Parathyroid adenoma (tissue), 2 donors: ENCODE measurements around the gene UNC5C.

ENCODE experiments used
- H2AFZ ChIP-seq: fragments of 300-600 bp; sonication (generic); one replicate; pipeline ENCODE4 v1.7.0; 2017; ENCODE audit warnings: antibody characterized with exemption, mild to moderate bottlenecking
- H3K27ac ChIP-seq: fragments of 300-600 bp; sonication (generic); one replicate; pipeline ENCODE4 v1.7.0; 2017
- H3K27me3 ChIP-seq: fragments of 300-600 bp; sonication (generic); one replicate; pipeline ENCODE4 v1.7.0; 2017; ENCODE audit warnings: low read length; ENCODE audit not compliant: control insufficient read depth, insufficient read depth
- H3K36me3 ChIP-seq: fragments of 300-600 bp; sonication (generic); one replicate; pipeline ENCODE4 v1.7.0; 2017; ENCODE audit warnings: low read length; ENCODE audit not compliant: control insufficient read depth, insufficient read depth
- H3K4me1 ChIP-seq: fragments of 300-600 bp; sonication (generic); one replicate; pipeline ENCODE4 v1.7.0; 2017; ENCODE audit warnings: control low read depth
- H3K4me2 ChIP-seq: fragments of 300-600 bp; sonication (generic); one replicate; pipeline ENCODE4 v1.7.0; 2017; ENCODE audit warnings: low read length
- H3K4me3 ChIP-seq: fragments of 300-600 bp; sonication (generic); one replicate; pipeline ENCODE4 v1.7.0; 2017; ENCODE audit warnings: low read depth, low read length
- H3K79me2 ChIP-seq: fragments of 300-600 bp; sonication (generic); one replicate; pipeline ENCODE4 v1.7.0; 2017; ENCODE audit warnings: control low read depth
- H3K9ac ChIP-seq: fragments of 300-600 bp; sonication (generic); one replicate; pipeline ENCODE4 v1.7.0; 2017; ENCODE audit warnings: mild to moderate bottlenecking
- H3K9me3 ChIP-seq: fragments of 300-600 bp; sonication (generic); one replicate; pipeline ENCODE4 v1.7.0; 2017; ENCODE audit warnings: low read length; ENCODE audit not compliant: control insufficient read depth
- TF ChIP-seq, protein P1 (sequence below): fragments of 300-600 bp; sonication (generic); IDR thresholded peaks from one replicate; pipeline ENCODE4 v1.7.0; 2017; ENCODE audit warnings: antibody characterized with exemption, mild to moderate bottlenecking
- donor health status: primary hyperparathyroidism.

Gene UNC5C

DNA sequence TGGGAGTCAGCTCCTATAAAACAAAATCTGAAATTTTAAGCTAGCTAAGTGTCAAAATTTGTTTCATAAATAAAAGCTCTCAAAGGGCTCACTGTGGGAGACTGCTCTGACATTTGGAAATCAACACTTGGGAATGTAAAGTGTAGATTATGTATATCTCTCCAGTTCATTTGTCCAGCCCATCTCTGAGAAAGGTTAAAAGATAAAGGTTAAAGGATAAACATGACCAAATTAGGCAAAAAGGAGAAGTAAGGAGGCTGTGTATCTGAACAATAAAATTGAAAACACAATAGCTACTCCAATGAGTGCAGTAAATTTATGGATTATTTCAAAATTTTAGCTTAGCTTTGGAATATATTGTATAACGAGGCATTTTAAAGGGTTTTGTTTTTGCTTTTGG lies 304.9 kb downstream of the UNC5C start:
- Histone ChIP-seq H3K9ac (no peak overlapping the region), H3K4me3 (no peak overlapping the region), H3K4me1 (no peaks in the 10 kb centered on the region), H3K4me2 (no peak overlapping the region), H2AFZ (no peak overlapping the region), H3K27ac (no peak overlapping the region), H3K79me2 (no peaks in the 10 kb centered on the region), H3K36me3 (no peaks in the 10 kb centered on the region), H3K27me3 (no peaks in the 10 kb centered on the region), H3K9me3 (no peaks in the 10 kb centered on the region)
- TF ChIP-seq, protein P1, sequence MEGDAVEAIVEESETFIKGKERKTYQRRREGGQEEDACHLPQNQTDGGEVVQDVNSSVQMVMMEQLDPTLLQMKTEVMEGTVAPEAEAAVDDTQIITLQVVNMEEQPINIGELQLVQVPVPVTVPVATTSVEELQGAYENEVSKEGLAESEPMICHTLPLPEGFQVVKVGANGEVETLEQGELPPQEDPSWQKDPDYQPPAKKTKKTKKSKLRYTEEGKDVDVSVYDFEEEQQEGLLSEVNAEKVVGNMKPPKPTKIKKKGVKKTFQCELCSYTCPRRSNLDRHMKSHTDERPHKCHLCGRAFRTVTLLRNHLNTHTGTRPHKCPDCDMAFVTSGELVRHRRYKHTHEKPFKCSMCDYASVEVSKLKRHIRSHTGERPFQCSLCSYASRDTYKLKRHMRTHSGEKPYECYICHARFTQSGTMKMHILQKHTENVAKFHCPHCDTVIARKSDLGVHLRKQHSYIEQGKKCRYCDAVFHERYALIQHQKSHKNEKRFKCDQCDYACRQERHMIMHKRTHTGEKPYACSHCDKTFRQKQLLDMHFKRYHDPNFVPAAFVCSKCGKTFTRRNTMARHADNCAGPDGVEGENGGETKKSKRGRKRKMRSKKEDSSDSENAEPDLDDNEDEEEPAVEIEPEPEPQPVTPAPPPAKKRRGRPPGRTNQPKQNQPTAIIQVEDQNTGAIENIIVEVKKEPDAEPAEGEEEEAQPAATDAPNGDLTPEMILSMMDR, result no peak

DNA sequence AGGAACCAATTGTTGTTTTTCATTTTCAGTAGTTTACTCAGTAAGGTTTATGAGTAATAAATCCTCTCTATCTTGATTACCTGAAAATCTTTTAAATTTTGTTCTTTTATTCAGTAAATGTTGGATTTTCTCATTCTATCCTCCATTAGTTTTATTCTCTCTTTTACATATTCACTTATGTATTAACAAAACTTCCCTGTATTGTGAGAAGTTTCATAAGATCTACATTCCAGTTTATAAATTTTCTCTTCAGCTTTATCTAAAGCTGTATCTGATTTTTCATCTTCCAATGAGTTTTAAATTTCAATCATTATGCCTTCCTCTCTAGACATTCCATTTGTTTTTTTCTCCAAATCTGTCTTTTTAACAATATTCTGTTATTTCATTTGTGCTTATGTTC lies 310.2 kb downstream of the UNC5C start:
- H3K27ac ChIP-seq, result no peak overlapping the region
- no peaks in the 10 kb centered on the region for H3K36me3 ChIP-seq
- no peak overlapping the region for H3K4me2 ChIP-seq
- H3K9ac ChIP-seq, result no peak overlapping the region
- no peak overlapping the region for H3K4me3 ChIP-seq
- H3K4me1 ChIP-seq, result no peaks in the 10 kb centered on the region
- no peaks in the 10 kb centered on the region for H3K79me2 ChIP-seq
- no peaks in the 10 kb centered on the region for H3K27me3 ChIP-seq
- TF ChIP-seq, protein P1, result no peak
- no peak overlapping the region for H2AFZ ChIP-seq
- H3K9me3 ChIP-seq, result no peaks in the 10 kb centered on the region

DNA sequence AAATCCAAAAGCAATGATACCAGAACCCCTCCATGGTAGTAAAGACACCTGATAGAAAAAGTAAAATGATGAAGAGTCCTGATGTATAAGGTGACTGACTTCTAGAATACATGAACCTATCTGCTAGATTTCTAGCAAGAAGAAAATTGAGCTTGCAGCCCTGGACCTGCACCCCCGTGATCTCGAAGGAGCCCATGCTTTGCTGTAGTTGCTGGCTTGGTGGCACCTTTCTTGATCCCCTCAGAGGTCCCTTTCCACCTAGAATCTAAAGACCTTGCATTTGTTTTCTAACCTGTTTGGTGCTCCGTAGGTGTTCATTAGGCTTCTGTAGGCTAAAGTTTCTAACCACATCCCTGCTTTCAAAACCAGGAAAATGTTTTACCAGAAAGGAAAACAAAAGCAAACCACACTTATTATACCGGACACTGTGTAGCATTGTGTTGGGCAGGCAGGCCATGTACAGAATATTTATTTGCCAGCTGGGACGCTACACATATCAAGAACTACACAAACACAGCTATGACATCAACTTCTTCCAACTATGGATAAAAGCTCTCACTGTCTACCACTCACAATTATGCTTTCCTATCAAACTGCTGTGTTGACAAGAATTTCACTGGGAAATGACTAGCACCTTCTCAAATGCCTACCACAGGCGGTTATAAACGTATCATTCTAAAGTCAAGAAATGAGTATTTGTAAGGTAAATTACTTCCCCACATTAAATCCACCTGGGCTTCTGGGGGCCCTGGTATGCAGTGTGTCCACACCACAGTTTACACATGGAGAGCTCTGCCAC lies 316.2 kb downstream of the UNC5C start:
- H3K9me3 ChIP-seq, result no peaks in the 10 kb centered on the region

DNA sequence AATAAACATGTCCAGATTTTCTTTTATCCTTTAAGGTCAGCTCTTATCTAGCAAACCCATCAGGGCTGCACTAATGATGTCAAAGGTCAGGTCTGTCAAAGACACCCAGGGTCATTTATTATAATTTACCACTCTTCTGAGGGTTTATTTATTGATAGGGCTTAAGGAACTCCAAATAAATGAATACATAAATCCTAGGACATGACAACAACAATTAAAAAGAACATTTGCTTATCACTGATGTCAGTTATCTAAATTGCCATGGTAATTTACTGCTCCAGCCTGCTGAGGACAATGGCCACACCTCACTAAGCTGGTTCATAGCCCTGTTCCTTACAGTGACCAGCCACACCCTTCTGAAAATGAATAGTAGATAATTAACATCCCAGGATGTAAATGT lies 317.1 kb downstream of the UNC5C start:
- H3K79me2 ChIP-seq, result no peaks in the 10 kb centered on the region
- H3K27me3 ChIP-seq, result no peaks in the 10 kb centered on the region

More for the DNA sequence above, 316.2 kb downstream of the UNC5C start:
- no peaks in the 10 kb centered on the region for H3K4me1 ChIP-seq
- H3K27me3 ChIP-seq, result no peaks in the 10 kb centered on the region
- no peak overlapping the region for H2AFZ ChIP-seq
- no peak overlapping the region for H3K4me3 ChIP-seq
- no peak overlapping the region for H3K9ac ChIP-seq
- H3K4me2 ChIP-seq, result no peak overlapping the region
- H3K79me2 ChIP-seq, result no peaks in the 10 kb centered on the region
- no peaks in the 10 kb centered on the region for H3K36me3 ChIP-seq
- TF ChIP-seq, protein P1, result no peak
- no peak overlapping the region for H3K27ac ChIP-seq

More for the DNA sequence above, 317.1 kb downstream of the UNC5C start:
- no peak overlapping the region for H3K27ac ChIP-seq
- no peaks in the 10 kb centered on the region for H3K4me1 ChIP-seq
- TF ChIP-seq, protein P1, result no peak
- H3K4me3 ChIP-seq, result no peak overlapping the region
- no peak overlapping the region for H3K4me2 ChIP-seq
- no peak overlapping the region for H3K9ac ChIP-seq
- no peaks in the 10 kb centered on the region for H3K9me3 ChIP-seq
- H2AFZ ChIP-seq, result no peak overlapping the region
- H3K36me3 ChIP-seq, result no peaks in the 10 kb centered on the region
